WI38 (cell line): Measurements from ENCODE around the gene PSMA5.
A peak's percentile ranks its signal among the peaks of the same experiment; 100 is the strongest.

Experiments
- H3K4me3 ChIP-seq: 2 replicates; pipeline ENCODE4 v1.5.1; 2011; ENCODE audit warnings: low read depth, mild to moderate bottlenecking, control low read depth, low read length
- CTCF ChIP-seq: IDR thresholded peaks from 2 replicates; pipeline ENCODE4 v1.5.1; 2012; ENCODE audit warnings: low read depth, mild to moderate bottlenecking, control low read depth, low read length

The PSMA5 gene

GRCh38 chr1:109371341-109371739 lies 54.9 kb downstream of the PSMA5 start:
- peak overlapping the region; percentile 19 for H3K4me3 ChIP-seq
- TF ChIP-seq CTCF: no peak

GRCh38 chr1:109370712-109371340 lies 55.4 kb downstream of the PSMA5 start:
- H3K4me3 ChIP-seq: peak overlapping the region; percentile 19
- TF ChIP-seq CTCF: no peak

GRCh38 chr1:109369167-109369746 lies 57.0 kb downstream of the PSMA5 start:
- no peak overlapping the region for H3K4me3 ChIP-seq
- no peak for TF ChIP-seq CTCF

- TF ChIP-seq CTCF: no peak
- H3K4me3 ChIP-seq: no peak overlapping the region
Observed at GRCh38 chr1:109368464-109368863, 57.8 kb downstream of the PSMA5 start.

GRCh38 chr1:109367626-109368025 lies 58.6 kb downstream of the PSMA5 start:
- H3K4me3 ChIP-seq: no peak overlapping the region
- no peak for TF ChIP-seq CTCF

- no peak overlapping the region for H3K4me3 ChIP-seq
- TF ChIP-seq CTCF: no peak
Observed at GRCh38 chr1:109365642-109366204, 60.5 kb downstream of the PSMA5 start.

- H3K4me3 ChIP-seq: no peak overlapping the region
- no peak for TF ChIP-seq CTCF
Observed at GRCh38 chr1:109361649-109362048, 64.6 kb downstream of the PSMA5 start.
